GM18502 (cell line): ENCODE measurements around the gene PCDHA6.
"Not testable (repeated sequence)": the region's sequence is repeated elsewhere in the genome, so short reads cannot be mapped to it uniquely, and the experiment has no call there.

Experiments used
- ATAC-seq: cut with Tn5 transposase; IDR thresholded peaks from one replicate; pipeline ENCODE4 v1.9.1; 2021; ENCODE audit warnings: mild to moderate bottlenecking; ENCODE audit not compliant: unreplicated experiment, poor library complexity

Gene PCDHA6

DNA sequence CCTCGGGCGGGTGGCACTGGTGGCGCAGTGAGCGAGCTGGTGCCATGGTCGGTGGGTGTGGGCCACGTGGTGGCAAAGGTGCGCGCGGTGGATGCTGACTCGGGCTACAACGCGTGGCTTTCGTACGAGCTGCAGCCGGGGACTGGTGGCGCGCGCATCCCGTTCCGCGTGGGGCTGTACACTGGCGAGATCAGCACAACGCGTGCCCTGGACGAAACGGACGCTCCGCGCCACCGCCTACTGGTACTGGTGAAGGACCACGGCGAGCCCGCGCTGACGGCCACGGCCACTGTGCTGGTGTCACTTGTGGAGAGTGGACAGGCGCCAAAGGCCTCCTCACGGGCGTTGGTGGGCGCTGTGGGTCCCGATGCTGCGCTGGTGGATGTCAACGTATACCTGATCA is 18.9 kb upstream of the PCDHA6 start:
- ATAC-seq = no peak

DNA sequence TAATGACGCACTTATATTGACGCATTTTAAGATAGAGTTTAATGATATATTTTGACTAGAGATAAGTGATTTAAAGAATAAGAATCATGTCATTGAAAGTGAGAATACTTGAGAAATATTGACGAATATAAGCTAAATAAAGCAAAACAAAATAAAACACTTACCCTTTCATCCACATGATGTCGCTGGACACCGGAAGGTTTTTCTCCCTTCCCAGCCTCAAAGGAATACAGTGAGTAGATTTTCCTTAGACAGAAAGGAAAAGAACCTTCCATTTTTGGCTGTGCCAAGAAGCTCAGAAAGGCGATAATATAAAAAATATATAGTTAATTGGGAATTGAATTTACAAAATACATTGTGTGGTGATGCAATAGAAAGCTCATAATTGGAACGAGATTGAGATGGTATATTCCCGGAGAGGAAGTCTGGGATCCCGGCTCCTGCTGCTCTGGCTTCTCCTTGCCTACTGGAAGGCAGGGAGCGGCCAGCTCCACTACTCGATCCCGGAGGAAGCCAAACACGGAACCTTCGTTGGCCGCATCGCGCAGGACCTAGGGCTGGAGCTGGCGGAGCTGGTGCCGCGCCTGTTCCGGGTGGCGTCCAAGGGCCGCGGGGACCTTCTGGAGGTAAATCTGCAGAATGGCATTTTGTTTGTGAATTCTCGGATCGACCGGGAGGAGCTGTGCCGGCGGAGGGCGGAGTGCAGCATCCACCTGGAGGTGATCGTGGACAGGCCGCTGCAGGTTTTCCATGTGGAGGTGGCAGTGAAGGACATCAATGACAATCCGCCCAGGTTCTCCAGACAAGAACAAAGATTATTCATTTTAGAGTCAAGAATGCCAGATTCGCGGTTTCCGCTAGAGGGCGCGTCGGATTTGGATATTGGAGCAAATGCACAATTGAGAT is 6.1 kb upstream of the PCDHA6 start, which contains the start of gene PCDHA5:
TSS of gene PCDHA5 (plus strand) at position 239 of the 906 bp plus-strand sequence.
- ATAC-seq = no peak

GRCh38 chr5:140822281-140822629 is 5.5 kb upstream of the PCDHA6 start:
- no peak for ATAC-seq

DNA sequence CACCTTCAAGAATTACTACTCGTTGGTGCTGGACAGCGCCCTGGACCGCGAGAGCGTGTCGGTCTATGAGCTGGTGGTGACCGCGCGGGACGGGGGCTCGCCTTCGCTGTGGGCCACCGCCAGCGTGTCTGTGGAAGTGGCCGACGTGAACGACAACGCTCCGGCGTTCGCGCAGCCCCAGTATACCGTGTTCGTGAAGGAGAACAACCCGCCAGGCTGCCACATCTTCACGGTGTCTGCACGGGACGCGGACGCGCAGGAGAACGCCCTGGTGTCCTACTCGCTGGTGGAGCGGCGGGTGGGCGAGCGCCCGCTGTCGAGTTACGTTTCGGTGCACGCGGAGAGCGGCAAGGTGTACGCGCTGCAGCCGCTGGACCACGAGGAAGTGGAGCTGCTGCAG is 4.8 kb upstream of the PCDHA6 start:
- ATAC-seq = not testable (repeated sequence)

DNA sequence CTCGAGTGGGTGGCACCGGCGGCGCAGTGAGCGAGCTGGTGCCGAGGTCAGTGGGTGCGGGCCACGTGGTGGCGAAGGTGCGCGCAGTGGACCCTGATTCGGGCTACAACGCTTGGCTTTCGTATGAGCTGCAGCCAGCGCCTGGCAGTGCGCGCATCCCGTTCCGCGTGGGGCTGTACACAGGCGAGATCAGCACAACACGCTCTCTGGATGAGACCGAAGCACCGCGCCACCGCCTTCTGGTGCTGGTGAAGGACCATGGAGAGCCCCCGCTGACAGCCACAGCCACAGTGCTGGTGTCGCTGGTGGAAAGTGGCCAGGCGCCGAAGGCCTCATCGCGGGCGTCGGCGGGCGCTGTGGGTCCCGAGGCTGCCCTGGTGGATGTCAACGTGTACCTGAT is 4.3 kb upstream of the PCDHA6 start:
- ATAC-seq = no peak

DNA sequence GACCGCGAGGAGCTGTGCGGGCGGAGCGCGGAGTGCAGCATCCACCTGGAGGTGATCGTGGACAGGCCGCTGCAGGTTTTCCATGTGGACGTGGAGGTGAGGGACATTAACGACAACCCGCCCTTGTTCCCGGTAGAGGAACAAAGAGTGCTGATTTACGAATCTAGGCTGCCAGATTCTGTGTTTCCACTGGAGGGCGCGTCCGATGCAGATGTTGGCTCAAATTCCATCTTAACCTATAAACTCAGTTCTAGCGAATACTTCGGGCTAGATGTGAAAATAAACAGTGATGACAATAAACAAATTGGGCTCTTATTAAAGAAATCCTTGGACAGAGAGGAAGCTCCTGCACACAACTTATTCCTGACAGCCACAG is 590 bp downstream of the PCDHA6 start:
- ATAC-seq = no peak

DNA sequence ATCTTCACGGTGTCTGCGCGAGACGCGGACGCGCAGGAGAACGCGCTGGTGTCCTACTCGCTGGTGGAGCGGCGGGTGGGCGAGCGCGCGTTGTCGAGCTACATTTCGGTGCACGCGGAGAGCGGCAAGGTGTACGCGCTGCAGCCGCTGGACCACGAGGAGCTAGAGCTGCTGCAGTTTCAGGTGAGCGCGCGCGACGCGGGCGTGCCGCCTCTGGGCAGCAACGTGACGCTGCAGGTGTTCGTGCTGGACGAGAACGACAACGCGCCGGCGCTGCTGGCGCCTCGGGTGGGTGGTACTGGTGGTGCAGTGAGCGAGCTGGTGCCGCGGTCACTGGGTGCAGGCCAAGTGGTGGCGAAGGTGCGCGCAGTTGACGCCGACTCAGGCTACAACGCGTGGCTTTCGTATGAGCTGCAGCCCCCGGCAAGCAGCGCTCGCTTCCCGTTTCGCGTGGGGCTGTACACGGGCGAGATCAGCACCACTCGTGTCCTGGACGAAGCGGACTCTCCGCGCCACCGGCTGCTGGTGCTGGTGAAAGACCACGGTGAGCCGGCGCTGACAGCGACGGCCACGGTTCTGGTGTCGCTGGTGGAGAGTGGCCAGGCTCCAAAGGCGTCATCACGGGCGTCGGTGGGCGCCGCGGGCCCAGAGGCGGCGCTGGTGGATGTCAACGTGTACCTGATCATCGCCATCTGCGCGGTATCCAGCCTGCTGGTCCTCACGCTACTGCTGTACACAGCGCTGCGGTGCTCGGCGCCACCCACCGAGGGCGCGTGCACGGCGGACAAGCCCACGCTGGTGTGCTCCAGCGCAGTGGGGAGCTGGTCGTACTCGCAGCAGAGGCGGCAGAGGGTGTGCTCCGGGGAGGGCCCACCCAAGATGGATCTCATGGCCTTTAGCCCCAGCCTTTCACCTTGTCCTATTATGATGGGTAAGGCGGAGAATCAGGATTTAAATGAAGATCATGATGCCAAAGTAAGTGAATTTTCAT is 2.0 kb downstream of the PCDHA6 start:
- not testable (repeated sequence) for ATAC-seq

- no peak for ATAC-seq
These were observed 6.2 kb downstream of the PCDHA6 start, which contains the start of gene PCDHA7 for GRCh38 chr5:140833993-140834392. TSS of gene PCDHA7 (plus strand) at chr5:140834269. CDS start at chr5:140834384, 115 bp downstream.

- ATAC-seq = not testable (repeated sequence)
These were observed 6.8 kb downstream of the PCDHA6 start for GRCh38 chr5:140834439-140835008.

GRCh38 chr5:140835622-140836510 is 8.1 kb downstream of the PCDHA6 start:
- no peak for ATAC-seq

- ATAC-seq = no peak
These were observed 13.5 kb downstream of the PCDHA6 start, which contains the start of gene PCDHA8 for GRCh38 chr5:140840978-140841962. TSS of gene PCDHA8 (plus strand) at chr5:140841187. CDS start at chr5:140841322, 135 bp downstream.

GRCh38 chr5:140842798-140843733 is 15.3 kb downstream of the PCDHA6 start:
- ATAC-seq = no peak

DNA sequence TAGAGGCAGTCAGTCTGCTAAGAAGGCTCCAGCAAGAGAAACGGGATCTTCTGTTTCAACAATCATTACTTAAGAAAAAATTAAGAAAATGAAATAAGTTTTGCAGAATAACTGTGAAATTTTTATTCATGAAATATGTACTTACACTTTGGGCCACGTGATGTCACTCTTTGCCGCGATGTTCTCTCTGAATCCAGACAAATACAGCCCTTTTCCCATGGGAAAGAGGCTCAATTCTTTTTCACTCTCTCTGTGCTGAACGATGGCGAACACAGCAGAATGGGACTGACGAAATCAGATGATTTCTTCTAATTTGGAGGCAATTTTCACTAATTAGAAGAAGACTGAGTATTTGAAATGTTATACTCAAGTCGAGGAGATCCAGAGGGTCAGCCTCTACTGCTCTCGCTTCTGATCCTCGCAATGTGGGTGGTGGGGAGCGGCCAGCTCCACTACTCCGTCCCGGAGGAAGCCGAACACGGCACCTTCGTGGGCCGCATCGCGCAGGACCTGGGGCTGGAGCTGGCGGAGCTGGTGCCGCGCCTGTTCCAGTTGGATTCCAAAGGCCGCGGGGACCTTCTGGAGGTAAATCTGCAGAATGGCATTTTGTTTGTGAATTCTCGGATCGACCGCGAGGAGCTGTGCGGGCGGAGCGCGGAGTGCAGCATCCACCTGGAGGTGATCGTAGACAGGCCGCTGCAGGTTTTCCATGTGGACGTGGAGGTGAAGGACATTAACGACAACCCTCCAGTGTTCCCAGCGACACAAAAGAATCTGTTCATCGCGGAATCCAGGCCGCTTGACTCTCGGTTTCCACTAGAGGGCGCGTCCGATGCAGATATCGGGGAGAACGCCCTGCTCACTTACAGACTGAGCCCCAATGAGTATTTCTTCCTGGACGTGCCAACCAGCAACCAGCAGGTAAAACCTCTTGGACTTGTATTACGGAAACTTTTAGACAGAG is 20.7 kb downstream of the PCDHA6 start, which contains the start of gene PCDHA9:
TSS of gene PCDHA9 (plus strand) at position 244 of the 964 bp plus-strand sequence. CDS start at position 358, 114 bp downstream.
- not testable (repeated sequence) for ATAC-seq

DNA sequence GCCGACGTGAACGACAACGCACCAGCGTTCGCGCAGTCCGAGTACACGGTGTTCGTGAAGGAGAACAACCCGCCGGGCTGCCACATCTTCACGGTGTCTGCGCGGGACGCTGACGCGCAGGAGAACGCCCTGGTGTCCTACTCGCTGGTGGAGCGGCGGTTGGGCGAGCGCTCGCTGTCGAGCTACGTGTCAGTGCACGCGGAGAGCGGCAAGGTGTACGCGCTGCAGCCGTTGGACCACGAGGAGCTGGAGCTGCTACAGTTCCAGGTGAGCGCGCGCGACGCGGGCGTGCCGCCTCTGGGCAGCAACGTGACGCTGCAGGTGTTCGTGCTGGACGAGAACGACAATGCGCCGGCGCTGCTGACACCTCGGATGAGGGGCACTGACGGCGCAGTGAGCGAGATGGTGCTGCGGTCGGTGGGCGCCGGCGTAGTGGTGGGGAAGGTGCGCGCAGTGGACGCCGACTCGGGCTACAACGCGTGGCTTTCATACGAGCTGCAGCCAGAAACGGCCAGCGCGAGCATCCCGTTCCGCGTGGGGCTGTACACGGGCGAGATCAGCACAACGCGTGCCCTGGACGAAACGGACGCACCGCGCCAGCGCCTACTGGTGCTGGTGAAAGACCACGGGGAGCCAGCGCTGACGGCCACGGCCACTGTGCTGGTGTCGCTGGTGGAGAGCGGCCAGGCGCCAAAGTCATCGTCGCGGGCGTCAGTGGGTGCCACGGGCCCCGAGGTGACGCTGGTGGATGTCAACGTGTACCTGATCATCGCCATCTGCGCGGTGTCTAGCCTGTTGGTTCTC is 22.3 kb downstream of the PCDHA6 start:
- ATAC-seq = not testable (repeated sequence)
